HG02840 (cell line): ENCODE data around the gene ADAM19.
"Not testable (repeated sequence)": the region's sequence is repeated elsewhere in the genome, so short reads cannot be mapped to it uniquely, and the experiment has no call there.

Experiments used
- ATAC-seq: cut with Tn5 transposase; IDR thresholded peaks from one replicate; pipeline ENCODE4 v1.9.1; 2021; ENCODE audit warnings: mild to moderate bottlenecking, moderate library complexity, moderate number of reproducible peaks; ENCODE audit not compliant: unreplicated experiment, low FRiP score

ADAM19 gene

GRCh38 chr5:157497875-157498611, 77.5 kb downstream of the ADAM19 start:
- no peak for ATAC-seq

- ATAC-seq, result no peak
Observed at GRCh38 chr5:157496864-157497263, 78.7 kb downstream of the ADAM19 start.

- ATAC-seq, result no peak
Observed at GRCh38 chr5:157494178-157494832, 81.3 kb downstream of the ADAM19 start.

GRCh38 chr5:157492886-157493285, 82.7 kb downstream of the ADAM19 start:
- no peak for ATAC-seq

- ATAC-seq, result no peak
Observed at GRCh38 chr5:157491471-157491995, 84.0 kb downstream of the ADAM19 start.

GRCh38 chr5:157487358-157487757, 88.2 kb downstream of the ADAM19 start:
- no peak for ATAC-seq

GRCh38 chr5:157486861-157487260, 88.7 kb downstream of the ADAM19 start:
- no peak for ATAC-seq

GRCh38 chr5:157486221-157486681, 89.3 kb downstream of the ADAM19 start:
- ATAC-seq, result no peak

- no peak for ATAC-seq
Observed at GRCh38 chr5:157485811-157486210, 89.8 kb downstream of the ADAM19 start.

- no peak for ATAC-seq
Observed at GRCh38 chr5:157485340-157485739, 90.2 kb downstream of the ADAM19 start.

- ATAC-seq, result no peak
Observed at GRCh38 chr5:157484768-157485167, 90.8 kb downstream of the ADAM19 start.

- not testable (repeated sequence) for ATAC-seq
Observed at GRCh38 chr5:157482702-157483101, 92.9 kb downstream of the ADAM19 start.

- ATAC-seq, result no peak
Observed at GRCh38 chr5:157481666-157482065, 93.9 kb downstream of the ADAM19 start.

- ATAC-seq, result no peak
Observed at GRCh38 chr5:157481265-157481664, 94.3 kb downstream of the ADAM19 start.

GRCh38 chr5:157479612-157480510, 95.7 kb downstream of the ADAM19 start:
- ATAC-seq, result no peak

- ATAC-seq, result no peak
Observed at GRCh38 chr5:157479166-157479565, 96.4 kb downstream of the ADAM19 start.

- ATAC-seq, result no peak
Observed at GRCh38 chr5:157478726-157479125, 96.8 kb downstream of the ADAM19 start.

- no peak for ATAC-seq
Observed at GRCh38 chr5:157477814-157478494, 97.6 kb downstream of the ADAM19 start.

GRCh38 chr5:157476702-157477408, 98.7 kb downstream of the ADAM19 start:
- ATAC-seq, result no peak

GRCh38 chr5:157475432-157475831, 100.1 kb downstream of the ADAM19 start:
- ATAC-seq, result no peak
